GM12891 (cell line): Measurements from ENCODE around the gene AIG1.

Experiments used
- DNase-seq: peaks from one replicate; pipeline ENCODE4 v3.0.0; 2011; ENCODE audit warnings: low spot score; ENCODE audit not compliant: insufficient read length
- FAIRE-seq: peaks from 2 replicates; lab custom pipeline; 2011; peaks lifted over from hg19 to GRCh38; lab: Jason Lieb, UNC
- PAX5 ChIP-seq: IDR thresholded peaks from 2 replicates; pipeline ENCODE4 v1.6.1; 2011; ENCODE audit warnings: low read length, moderate library complexity, mild to moderate bottlenecking; ENCODE audit not compliant: insufficient read depth, severe bottlenecking
- POLR2A ChIP-seq: IDR thresholded peaks from 2 replicates; pipeline ENCODE4 v1.6.1; 2011; ENCODE audit warnings: low read depth, low read length, control low read depth
- POLR2AphosphoS5 ChIP-seq: IDR thresholded peaks from 2 replicates; pipeline ENCODE4 v1.6.1; 2011; ENCODE audit warnings: low read depth, low read length, control low read depth
- POU2F2 ChIP-seq: IDR thresholded peaks from 2 replicates; pipeline ENCODE4 v1.6.1; 2011; ENCODE audit warnings: low read depth, mild to moderate bottlenecking, control low read depth, low read length, moderate library complexity
- SPI1 ChIP-seq: IDR thresholded peaks from 2 replicates; pipeline ENCODE4 v1.6.1; 2011; ENCODE audit warnings: low read depth, low read length, control low read depth
- TAF1 ChIP-seq: IDR thresholded peaks from 2 replicates; pipeline ENCODE4 v1.6.1; 2011; ENCODE audit warnings: low read depth, low read length, control low read depth

AIG1 gene

GRCh38 chr6:143196525-143197225 is 136.0 kb downstream of the AIG1 start:
- FAIRE-seq (no peak), DNase-seq (no peak)
- no peak for TF ChIP-seq TAF1
- TF ChIP-seq POLR2AphosphoS5 = no peak
- no peak for TF ChIP-seq PAX5
- TF ChIP-seq POLR2A = no peak
- TF ChIP-seq SPI1 = no peak
- TF ChIP-seq POU2F2 = no peak

DNA sequence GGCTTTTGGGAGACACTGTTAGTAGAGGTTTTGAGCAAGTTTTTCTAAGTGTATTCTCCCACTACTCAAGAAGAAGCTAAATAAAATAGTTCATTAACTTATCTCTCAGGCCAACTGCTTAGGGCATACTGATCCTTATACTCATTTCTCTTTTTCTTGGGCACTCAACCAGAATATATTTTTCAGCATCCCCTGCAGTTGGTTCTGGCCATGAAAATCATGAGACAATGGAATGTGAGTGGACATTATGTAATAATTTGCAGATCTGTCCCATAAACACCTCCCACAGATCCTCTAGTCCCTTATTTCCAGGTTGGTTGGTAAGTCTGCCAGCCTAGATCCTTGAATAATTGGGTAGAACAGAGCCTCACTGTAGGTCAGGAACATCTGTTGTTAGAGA is 136.7 kb downstream of the AIG1 start:
- DNase-seq (no peak), FAIRE-seq (no peak)
- no peak for TF ChIP-seq POLR2A
- TF ChIP-seq POU2F2 = no peak

DNA sequence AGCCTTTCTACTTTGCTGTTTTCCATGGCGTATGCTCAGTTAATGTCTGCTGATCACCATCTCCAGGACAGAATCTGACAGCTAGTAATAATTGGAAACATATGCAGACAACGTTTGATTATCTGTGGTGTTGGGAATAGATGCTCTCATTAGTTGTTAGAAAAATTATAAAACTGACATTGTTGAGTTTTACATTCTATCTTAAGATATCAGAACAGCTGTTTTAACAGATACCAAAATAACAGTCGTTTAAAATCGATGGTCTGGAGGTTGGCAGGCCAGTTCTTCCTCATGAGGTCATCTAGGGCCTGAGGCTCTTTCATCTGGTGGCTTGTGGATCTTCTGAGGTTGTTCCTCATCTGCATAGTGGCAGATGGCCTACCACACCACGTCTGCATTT is 137.6 kb downstream of the AIG1 start:
- FAIRE-seq (no peak), DNase-seq (no peak)
- TF ChIP-seq TAF1 = no peak
- TF ChIP-seq POLR2A = no peak
- no peak for TF ChIP-seq POLR2AphosphoS5
- no peak for TF ChIP-seq PAX5
- no peak for TF ChIP-seq POU2F2
- TF ChIP-seq SPI1 = no peak

GRCh38 chr6:143199291-143199690 is 138.6 kb downstream of the AIG1 start:
- FAIRE-seq (no peak), DNase-seq (no peak)
- no peak for TF ChIP-seq PAX5
- no peak for TF ChIP-seq POLR2A
- no peak for TF ChIP-seq POLR2AphosphoS5
- no peak for TF ChIP-seq TAF1
- TF ChIP-seq POU2F2 = no peak
- TF ChIP-seq SPI1 = no peak

DNA sequence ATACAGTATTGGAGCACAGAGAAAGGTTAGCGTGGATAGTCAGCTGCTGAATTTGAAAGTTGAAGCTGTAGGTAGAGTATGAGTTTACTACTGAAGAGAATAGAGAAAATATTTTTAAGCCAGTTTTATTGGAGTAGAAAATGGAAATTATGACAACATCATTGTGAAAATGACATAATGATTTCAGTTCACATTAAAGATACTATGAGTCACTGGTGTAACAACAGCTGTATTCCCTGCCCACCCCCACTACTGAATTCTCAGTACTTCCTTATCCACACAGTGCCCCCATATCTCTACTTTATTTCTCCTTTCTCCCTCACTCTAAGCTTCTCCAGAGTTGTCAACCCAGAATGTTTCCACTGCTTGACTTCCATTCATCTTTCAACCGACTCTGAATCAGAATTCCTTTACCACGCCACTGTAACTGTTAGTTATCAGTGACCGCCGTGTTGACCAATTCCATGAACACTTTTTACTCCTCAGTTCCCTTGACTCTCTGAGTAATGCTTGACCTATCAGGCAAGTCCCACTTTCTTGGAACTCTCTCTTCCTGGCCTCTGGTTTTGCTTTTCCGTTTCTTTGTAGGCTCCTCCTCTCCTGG is 139.6 kb downstream of the AIG1 start:
- FAIRE-seq (no peak), DNase-seq (no peak)
- TF ChIP-seq SPI1 = no peak
- no peak for TF ChIP-seq TAF1
- no peak for TF ChIP-seq POLR2AphosphoS5
- TF ChIP-seq PAX5 = no peak
- no peak for TF ChIP-seq POU2F2

DNA sequence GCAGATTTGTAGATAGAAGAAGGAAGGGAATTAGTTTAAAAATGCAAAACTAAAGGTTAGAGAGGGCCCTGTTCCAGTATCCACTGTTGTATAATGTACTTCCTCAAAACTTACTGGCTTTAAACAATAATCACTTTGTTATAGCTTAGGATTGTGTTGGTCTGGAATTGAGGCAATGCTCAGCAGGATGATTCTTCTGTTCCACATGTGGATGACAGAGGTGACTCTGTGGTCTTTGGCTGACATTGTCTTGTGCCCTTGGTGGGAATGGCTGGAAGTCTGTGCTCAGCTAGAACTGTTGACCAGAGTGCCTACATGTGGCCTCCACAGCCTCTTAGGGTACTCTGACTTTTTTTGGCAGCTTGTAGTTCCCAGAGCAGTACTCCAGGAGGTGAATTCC is 143.4 kb downstream of the AIG1 start:
- no peak for TF ChIP-seq POU2F2
- TF ChIP-seq POLR2AphosphoS5 = no peak
- TF ChIP-seq TAF1 = no peak
- no peak for TF ChIP-seq SPI1
- no peak for TF ChIP-seq PAX5
- no peak for TF ChIP-seq POLR2A
- FAIRE-seq (no peak), DNase-seq (no peak)

- DNase-seq (no peak), FAIRE-seq (no peak)
- TF ChIP-seq TAF1 = no peak
Measured at GRCh38 chr6:143205131-143205535, 144.4 kb downstream of the AIG1 start.

- no peak for DNase-seq
- TF ChIP-seq TAF1 (no peak), POLR2A (no peak), POU2F2 (no peak), SPI1 (no peak)
- FAIRE-seq = no peak
Measured at GRCh38 chr6:143205585-143205984, 144.9 kb downstream of the AIG1 start.

DNA sequence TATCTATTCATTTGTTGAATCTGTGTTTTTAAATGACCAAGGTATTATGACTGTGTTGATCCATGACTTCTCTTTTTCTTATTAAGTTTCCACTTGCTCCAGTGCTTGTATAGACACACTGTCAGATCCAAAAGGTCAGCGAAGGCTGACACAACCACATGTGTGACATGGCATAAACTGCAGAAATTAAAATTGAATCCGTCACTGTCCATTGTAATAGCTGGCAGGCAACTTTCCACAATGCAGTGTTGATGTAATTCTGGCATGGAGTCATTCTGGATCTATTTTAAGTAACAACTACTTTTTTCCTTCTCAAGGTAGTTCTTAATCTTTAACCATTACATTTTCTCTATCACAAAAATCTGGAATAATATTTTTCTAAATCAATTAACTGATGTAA is 145.3 kb downstream of the AIG1 start:
- FAIRE-seq (no peak), DNase-seq (no peak)
- TF ChIP-seq SPI1 (no peak), POLR2AphosphoS5 (no peak), TAF1 (no peak)

GRCh38 chr6:143206550-143206949 is 145.9 kb downstream of the AIG1 start:
- no peak for TF ChIP-seq PAX5
- no peak for TF ChIP-seq POU2F2
- no peak for TF ChIP-seq POLR2A
- TF ChIP-seq POLR2AphosphoS5 = no peak
- no peak for TF ChIP-seq TAF1
- TF ChIP-seq SPI1 = no peak
- FAIRE-seq (no peak), DNase-seq (no peak)

- no peak for DNase-seq
- no peak for FAIRE-seq
- no peak for TF ChIP-seq POU2F2
- no peak for TF ChIP-seq POLR2AphosphoS5
- no peak for TF ChIP-seq POLR2A
- no peak for TF ChIP-seq TAF1
- no peak for TF ChIP-seq PAX5
- TF ChIP-seq SPI1 = no peak
Measured at GRCh38 chr6:143210420-143210819, 149.7 kb downstream of the AIG1 start.
